Hepatic stellate cell (primary cell): Measurements from ENCODE around the gene DHCR7.

ENCODE experiments used
- DNase-seq: peaks from one replicate; pipeline ENCODE4 v3.0.0; 2011; ENCODE audit warnings: low spot score

DHCR7 gene

GRCh38 chr11:71456831-71457230, 8.6 kb upstream of the DHCR7 start:
- DNase-seq: no peak

- no peak for DNase-seq
Measured at GRCh38 chr11:71456294-71456693, 8.1 kb upstream of the DHCR7 start.

GRCh38 chr11:71454470-71455113, 6.4 kb upstream of the DHCR7 start:
- DNase-seq: no peak

GRCh38 chr11:71453918-71454304, 5.7 kb upstream of the DHCR7 start:
- DNase-seq: no peak

GRCh38 chr11:71453037-71453917, 5.1 kb upstream of the DHCR7 start, which contains the start of gene NADSYN1:
NADSYN1 (plus strand) TSS chr11:71453203; CDS start chr11:71453297, 94 bp downstream.
- peak; percentile 98 for DNase-seq

- peak; percentile 48 for DNase-seq
Measured at GRCh38 chr11:71452199-71453036, 4.2 kb upstream of the DHCR7 start.

- no peak for DNase-seq
Measured at GRCh38 chr11:71451596-71452198, 3.5 kb upstream of the DHCR7 start.

GRCh38 chr11:71450939-71451338, 2.7 kb upstream of the DHCR7 start:
- no peak for DNase-seq

GRCh38 chr11:71450507-71450906, 2.3 kb upstream of the DHCR7 start:
- no peak for DNase-seq

- no peak for DNase-seq
Measured at GRCh38 chr11:71449596-71449995, 1.4 kb upstream of the DHCR7 start.

GRCh38 chr11:71447791-71448256, 369 bp downstream of the DHCR7 start:
- DNase-seq: peak; percentile 43

- peak; percentile 70 for DNase-seq
Measured at GRCh38 chr11:71446942-71447688, 1.1 kb downstream of the DHCR7 start.

- no peak for DNase-seq
Measured at GRCh38 chr11:71446150-71446549, 2.0 kb downstream of the DHCR7 start.

GRCh38 chr11:71444811-71445210, 3.4 kb downstream of the DHCR7 start:
- DNase-seq: no peak

- DNase-seq: no peak
Measured at GRCh38 chr11:71443736-71444445, 4.3 kb downstream of the DHCR7 start.

GRCh38 chr11:71442880-71443279, 5.3 kb downstream of the DHCR7 start:
- DNase-seq: no peak

- no peak for DNase-seq
Measured at GRCh38 chr11:71442123-71442522, 6.1 kb downstream of the DHCR7 start.

- no peak for DNase-seq
Measured at GRCh38 chr11:71441251-71441650, 6.9 kb downstream of the DHCR7 start.

- no peak for DNase-seq
Measured at GRCh38 chr11:71440021-71440755, 8.0 kb downstream of the DHCR7 start.

- no peak for DNase-seq
Measured at GRCh38 chr11:71438650-71439049, 9.5 kb downstream of the DHCR7 start.
